Brain pericyte (primary cell): ENCODE data around the gene SLC16A4.
"Not testable (repeated sequence)": the region's sequence is repeated elsewhere in the genome, so short reads cannot be mapped to it uniquely, and the experiment has no call there.

Experiments used
- DNase-seq: peaks from one replicate; pipeline ENCODE4 v3.0.0-alpha.2; 2012; ENCODE audit warnings: low read depth, low spot score

The SLC16A4 gene

GRCh38 chr1:110390692-110391245, at the start of gene SLC16A4:
Gene SLC16A4, minus strand, starts transcription at chr1:110391026. Its CDS starts 1,703 bp downstream, at chr1:110389323.
- no peak for DNase-seq

- not testable (repeated sequence) for DNase-seq
These were observed 49.0 kb upstream of the SLC16A4 start for GRCh38 chr1:110439873-110440272.

- no peak for DNase-seq
These were observed 48.1 kb upstream of the SLC16A4 start for GRCh38 chr1:110438893-110439292.

GRCh38 chr1:110437645-110438299, 46.9 kb upstream of the SLC16A4 start:
- not testable (repeated sequence) for DNase-seq

GRCh38 chr1:110436635-110437034, 45.8 kb upstream of the SLC16A4 start:
- DNase-seq = no peak

GRCh38 chr1:110434946-110435345, 44.1 kb upstream of the SLC16A4 start:
- DNase-seq = no peak

GRCh38 chr1:110433803-110434202, 43.0 kb upstream of the SLC16A4 start:
- no peak for DNase-seq

- no peak for DNase-seq
These were observed 42.4 kb upstream of the SLC16A4 start for GRCh38 chr1:110433213-110433612.

GRCh38 chr1:110430901-110431300, 40.1 kb upstream of the SLC16A4 start:
- DNase-seq = no peak

- DNase-seq = no peak
These were observed 39.5 kb upstream of the SLC16A4 start for GRCh38 chr1:110430366-110430765.

- DNase-seq = no peak
These were observed 38.1 kb upstream of the SLC16A4 start for GRCh38 chr1:110428946-110429345.

- no peak for DNase-seq
These were observed 36.0 kb upstream of the SLC16A4 start for GRCh38 chr1:110426854-110427253.

GRCh38 chr1:110425612-110426152, 34.9 kb upstream of the SLC16A4 start:
- no peak for DNase-seq

GRCh38 chr1:110424699-110425611, 34.1 kb upstream of the SLC16A4 start:
- DNase-seq = no peak

GRCh38 chr1:110420874-110421793, 30.3 kb upstream of the SLC16A4 start:
- no peak for DNase-seq

- DNase-seq = no peak
These were observed 29.3 kb upstream of the SLC16A4 start for GRCh38 chr1:110420023-110420662.

GRCh38 chr1:110418729-110419128, 27.9 kb upstream of the SLC16A4 start:
- no peak for DNase-seq

- DNase-seq = not testable (repeated sequence)
These were observed 22.2 kb upstream of the SLC16A4 start for GRCh38 chr1:110413045-110413444.

GRCh38 chr1:110412576-110412975, 21.8 kb upstream of the SLC16A4 start:
- no peak for DNase-seq

- DNase-seq = no peak
These were observed 20.4 kb upstream of the SLC16A4 start for GRCh38 chr1:110411173-110411735.
